Esophagus muscularis mucosa (tissue), 4 donors: ENCODE measurements around the gene ITGAX.

ENCODE experiments used
- EP300 ChIP-seq: sonication (generic); formaldehyde crosslinking; IDR thresholded peaks from one replicate; pipeline ENCODE4 v1.6.1; 2017; ENCODE audit warnings: antibody characterized with exemption
- POLR2A ChIP-seq: fragments of 450-650 bp; IDR thresholded peaks from one replicate; pipeline ENCODE4 v1.6.1; 2017; ENCODE audit warnings: antibody characterized with exemption, moderate library complexity, mild to moderate bottlenecking, low read depth
- POLR2AphosphoS5 ChIP-seq, 2 donors: sonication (generic); formaldehyde crosslinking; IDR thresholded peaks; one replicate each; pipeline ENCODE4 v1.6.1; 2017; ENCODE audit warnings: antibody characterized with exemption in 2 of 2
- TF ChIP-seq, protein P1 (sequence below), 3 experiments: fragments of 200-600 bp in 2 of 3; fragments of 450-650 bp in 1 of 3; sonication (generic) in 2 of 3; IDR thresholded peaks; one replicate each; pipeline ENCODE4 v1.5.1; 2017 to 2019; ENCODE audit warnings: antibody characterized with exemption in 3 of 3, mild to moderate bottlenecking in 2 of 3, moderate library complexity in 1 of 3

DNA sequence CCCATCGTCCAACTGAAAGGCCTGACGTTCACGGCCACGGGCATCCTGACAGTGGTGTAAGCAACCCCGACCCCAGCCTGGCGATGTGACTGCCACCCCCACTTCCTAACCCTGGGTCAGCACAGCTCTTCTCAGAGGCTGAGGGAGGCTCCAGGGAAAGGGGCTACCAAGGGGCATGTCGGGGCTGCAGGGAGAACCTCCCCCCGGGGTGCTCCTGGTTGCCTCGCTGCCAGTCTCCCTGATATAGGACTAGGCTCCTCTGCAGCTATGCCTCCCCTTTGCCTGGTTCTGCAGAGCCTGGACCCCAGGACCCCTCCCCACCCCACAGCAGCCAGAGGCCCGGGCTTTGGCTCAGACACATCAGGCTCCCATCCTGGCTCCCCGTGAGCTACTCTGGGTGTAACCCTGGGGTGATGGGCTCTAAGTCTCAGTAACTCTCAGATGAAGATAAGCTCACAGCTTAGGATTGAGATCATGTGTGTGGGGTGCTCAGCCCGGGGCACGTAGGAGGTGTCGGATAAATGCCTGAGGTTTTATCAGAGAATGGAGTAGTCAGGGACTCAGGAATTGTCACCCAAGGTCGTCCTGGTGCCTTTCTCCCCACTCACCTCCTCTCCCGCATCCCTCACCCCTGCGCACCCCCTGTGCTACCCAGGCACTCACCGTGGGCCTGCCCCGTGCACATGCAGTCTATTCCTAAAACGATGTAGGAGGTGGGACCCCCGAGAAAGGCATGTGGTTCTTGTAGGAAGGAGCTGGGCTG is 48.8 kb downstream of the ITGAX start:
- TF ChIP-seq, protein P1, sequence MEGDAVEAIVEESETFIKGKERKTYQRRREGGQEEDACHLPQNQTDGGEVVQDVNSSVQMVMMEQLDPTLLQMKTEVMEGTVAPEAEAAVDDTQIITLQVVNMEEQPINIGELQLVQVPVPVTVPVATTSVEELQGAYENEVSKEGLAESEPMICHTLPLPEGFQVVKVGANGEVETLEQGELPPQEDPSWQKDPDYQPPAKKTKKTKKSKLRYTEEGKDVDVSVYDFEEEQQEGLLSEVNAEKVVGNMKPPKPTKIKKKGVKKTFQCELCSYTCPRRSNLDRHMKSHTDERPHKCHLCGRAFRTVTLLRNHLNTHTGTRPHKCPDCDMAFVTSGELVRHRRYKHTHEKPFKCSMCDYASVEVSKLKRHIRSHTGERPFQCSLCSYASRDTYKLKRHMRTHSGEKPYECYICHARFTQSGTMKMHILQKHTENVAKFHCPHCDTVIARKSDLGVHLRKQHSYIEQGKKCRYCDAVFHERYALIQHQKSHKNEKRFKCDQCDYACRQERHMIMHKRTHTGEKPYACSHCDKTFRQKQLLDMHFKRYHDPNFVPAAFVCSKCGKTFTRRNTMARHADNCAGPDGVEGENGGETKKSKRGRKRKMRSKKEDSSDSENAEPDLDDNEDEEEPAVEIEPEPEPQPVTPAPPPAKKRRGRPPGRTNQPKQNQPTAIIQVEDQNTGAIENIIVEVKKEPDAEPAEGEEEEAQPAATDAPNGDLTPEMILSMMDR (IDR thresholded peaks at IDR 0.05): no peak
- TF ChIP-seq POLR2A (no peak), EP300 (no peak), POLR2AphosphoS5 (IDR thresholded peaks at IDR 0.05) (no peak)
